Skin of body (tissue), 2 donors: ENCODE data around the gene ABCG1. TPM values are rescaled to one million over a fixed set of nuclear protein-coding genes. Genes with fewer than 3 reads are reported as not detected.
"Not testable (repeated sequence)": the region's sequence is repeated elsewhere in the genome, so short reads cannot be mapped to it uniquely, and the experiment has no call there.

ENCODE experiments used
- DNase-seq: peaks from one replicate; lab custom pipeline; 2025; lab: John Stamatoyannopoulos, UW
- total RNA-seq: library from RNA; depleted of rRNA; stranded (reverse); fragments of >200 nt; gene quantifications from one replicate; pipeline ENCODE4 v1.2.3, GENCODE V29; 2014

The ABCG1 gene
- total RNA-seq, 1 donor from 2014 or later: 19.2 TPM

- no peak for DNase-seq
Observed at GRCh38 chr21:42289926-42290325, 71.0 kb downstream of the ABCG1 start.

DNA sequence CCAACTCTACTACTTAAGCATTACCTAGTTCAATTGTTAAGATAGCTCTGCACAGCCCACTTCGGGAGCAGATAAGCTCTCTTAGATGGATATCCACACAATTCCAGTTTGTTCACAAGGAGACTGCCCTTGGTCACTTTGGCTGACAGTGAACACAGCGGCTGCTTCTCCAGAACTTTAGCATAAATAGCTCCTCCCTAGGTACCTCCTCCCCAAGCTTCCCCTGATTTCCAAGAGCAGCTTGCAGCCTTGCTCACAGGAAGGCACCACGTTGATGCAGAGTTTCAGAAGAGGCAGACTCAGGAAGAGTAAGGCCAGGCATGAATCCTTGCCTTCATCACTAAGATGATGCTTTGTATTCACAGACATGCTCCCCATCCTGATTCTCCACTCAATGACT lies 71.6 kb downstream of the ABCG1 start:
- no peak for DNase-seq

- DNase-seq: no peak
Observed at GRCh38 chr21:42291003-42291750, 72.2 kb downstream of the ABCG1 start.

DNA sequence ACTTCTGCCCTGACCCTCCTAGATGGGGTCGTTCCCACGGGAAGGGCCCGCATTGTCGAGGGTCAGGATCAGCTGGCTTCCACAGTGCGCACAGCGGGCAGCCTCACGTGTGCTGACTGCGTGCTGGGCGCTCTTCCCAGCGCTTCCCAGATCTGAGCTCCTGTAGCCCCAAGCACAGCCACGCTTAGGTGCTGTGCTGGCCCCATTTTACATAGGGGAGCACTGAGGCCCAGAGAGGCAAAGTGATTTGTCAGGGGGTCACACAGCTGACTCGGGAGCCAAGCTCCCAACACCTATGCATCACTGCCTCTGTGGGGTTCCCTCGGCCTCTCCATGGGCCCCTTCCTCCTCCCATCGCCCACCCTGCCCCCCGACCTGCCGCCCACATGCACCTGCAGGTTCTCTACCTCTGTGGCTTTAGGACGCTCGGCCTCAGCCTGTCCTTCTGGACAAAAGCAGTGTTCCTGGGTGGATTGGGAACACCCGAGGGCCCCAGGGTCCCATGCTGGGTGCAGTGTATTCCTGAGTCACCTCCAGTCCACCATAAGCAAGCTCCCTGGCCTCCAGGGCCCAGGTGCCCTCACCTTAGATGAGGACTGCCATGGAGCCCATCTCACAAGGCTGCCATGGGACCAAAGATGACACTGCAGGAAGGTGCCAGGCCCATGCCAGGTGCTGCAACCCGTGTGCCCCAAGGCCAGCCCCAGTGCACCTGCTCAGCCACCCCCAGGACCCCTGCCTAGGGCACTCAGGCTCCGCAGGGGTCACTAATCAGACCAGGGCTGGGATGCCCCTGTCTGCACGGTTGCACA lies 73.0 kb downstream of the ABCG1 start:
- DNase-seq: no peak

DNA sequence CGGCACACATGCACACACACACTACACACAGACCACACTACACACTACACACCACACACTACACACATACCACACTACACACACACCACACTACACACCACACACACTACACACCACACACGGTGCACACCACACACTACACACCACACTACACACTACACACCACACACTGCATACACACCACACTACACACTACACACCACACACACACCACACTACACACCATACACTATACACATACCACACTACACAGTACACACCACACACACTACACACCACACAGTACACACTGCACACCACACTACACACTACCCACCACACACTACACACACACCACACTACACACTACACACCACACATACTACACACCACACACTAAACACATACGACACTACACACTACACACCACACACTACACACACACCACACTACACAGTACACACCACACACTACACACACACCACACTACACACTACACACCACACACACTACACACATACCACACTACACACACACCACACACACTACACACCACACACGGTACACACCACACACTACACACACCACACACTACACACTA lies 73.7 kb downstream of the ABCG1 start:
- DNase-seq: not testable (repeated sequence)

GRCh38 chr21:42293649-42294272 lies 74.8 kb downstream of the ABCG1 start:
- no peak for DNase-seq

- no peak for DNase-seq
Observed at GRCh38 chr21:42294273-42294880, 75.4 kb downstream of the ABCG1 start.

DNA sequence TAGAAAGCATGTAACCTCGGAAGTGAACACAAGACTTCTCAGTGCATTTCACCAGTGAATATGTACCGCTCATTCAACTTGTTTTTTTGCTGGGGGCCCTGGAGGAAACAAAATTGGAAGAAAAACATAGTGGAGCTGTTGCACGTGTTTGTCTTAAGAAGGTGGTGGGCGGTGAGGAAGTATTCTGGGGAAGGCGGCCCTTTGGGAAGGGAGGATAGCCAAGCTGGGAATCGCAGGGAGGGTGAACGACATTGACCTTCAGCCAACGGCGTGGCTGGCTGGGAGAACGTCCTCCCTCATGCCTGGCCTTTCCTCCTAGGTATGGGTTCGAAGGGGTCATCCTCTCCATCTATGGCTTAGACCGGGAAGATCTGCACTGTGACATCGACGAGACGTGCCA lies 76.9 kb downstream of the ABCG1 start:
- no peak for DNase-seq

GRCh38 chr21:42296501-42296900 lies 77.6 kb downstream of the ABCG1 start:
- no peak for DNase-seq

DNA sequence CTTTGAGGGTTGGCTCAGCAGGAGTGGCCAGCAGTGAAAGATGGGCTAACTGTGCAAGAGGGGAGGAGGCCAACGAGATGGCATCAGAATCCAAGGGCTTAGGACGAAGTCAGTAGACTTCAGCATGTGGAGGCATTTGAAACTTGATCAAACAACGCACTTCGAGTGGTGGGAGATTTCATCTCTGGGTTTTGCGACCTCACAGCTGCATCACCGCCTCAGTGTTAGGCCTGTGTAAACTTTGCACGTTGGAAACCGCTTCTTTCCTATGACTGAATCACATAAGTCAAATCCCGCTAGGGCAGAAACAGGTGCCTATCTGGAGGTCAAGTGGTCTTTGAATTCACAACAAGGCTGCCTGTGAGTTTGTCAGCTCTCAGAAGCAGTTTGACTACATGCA lies 78.4 kb downstream of the ABCG1 start:
- no peak for DNase-seq

DNA sequence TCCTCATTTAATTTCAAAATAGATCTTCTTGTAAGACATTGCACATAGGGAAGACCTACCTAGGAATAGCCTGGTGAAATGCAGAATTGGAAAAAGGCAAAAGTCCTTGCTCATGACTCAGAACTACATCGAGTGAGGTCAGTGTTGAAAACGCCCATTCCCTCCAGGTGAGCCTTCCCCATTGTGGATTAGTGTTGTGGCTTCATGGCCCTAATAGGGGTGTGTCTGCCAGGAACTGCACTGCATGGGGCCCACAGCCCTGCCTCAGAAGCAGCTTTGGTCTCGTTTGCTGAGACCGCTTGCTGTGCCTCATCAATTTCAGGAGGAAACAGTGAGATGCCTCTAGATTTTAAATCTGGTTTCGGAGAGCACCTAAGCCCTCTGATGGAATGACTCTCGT lies 79.3 kb downstream of the ABCG1 start:
- DNase-seq: no peak

GRCh38 chr21:42298657-42299056 lies 79.7 kb downstream of the ABCG1 start:
- no peak for DNase-seq

DNA sequence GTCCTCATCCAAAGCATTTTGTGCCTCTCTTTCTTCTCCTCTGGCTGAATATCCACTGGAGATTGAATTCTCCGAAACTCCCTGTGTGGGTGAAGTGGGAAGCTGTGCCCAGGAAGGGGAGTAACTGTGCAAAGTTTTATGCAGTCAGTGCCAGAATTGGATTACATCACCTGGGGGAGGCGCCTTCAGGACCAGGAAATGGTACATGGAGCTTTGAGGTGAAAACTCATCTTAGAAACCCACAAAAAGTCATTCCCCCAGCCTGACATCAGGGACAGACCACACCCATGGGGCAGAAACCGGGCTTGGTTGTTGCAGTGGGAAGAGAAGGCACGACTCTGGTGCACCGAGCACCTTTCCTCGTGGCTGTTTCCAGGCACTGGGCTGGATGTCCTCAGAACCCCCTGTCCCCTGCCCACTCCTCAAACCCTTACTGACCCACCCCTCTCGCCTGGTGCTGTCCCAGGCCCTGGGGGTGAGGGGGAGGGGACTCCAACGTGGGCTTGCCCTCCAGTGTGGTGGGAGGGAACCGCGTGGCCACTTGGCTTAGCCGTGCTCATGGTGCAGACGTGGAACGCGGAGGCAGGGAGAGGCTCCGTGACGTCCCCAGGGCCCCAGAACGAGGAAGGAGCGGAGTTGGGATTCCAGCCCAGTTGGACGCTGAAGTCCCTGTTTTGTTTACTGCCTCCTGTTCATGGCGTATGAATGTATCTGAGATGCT lies 80.5 kb downstream of the ABCG1 start:
- no peak for DNase-seq

- no peak for DNase-seq
Observed at GRCh38 chr21:42300045-42300583, 81.2 kb downstream of the ABCG1 start.

DNA sequence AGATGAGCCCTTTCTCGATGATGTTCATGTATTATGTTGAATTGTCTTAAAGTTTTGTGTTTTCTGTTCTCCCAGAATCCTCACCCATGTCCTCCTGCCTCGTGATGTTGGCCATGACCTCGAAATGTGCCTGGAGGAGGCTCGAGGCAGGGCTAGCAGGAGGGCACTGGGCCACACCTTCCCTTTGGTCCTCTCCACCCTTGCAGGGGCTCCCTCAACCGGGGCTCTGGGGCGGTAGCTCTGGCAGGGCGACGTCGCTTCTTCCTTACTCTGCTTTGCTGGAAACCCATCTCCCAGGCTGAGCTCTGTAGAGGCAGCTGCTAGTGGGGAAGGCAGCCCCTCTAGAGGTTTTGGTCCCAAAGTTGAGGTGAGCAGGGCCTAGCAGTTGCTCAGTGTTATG lies 82.0 kb downstream of the ABCG1 start:
- no peak for DNase-seq

DNA sequence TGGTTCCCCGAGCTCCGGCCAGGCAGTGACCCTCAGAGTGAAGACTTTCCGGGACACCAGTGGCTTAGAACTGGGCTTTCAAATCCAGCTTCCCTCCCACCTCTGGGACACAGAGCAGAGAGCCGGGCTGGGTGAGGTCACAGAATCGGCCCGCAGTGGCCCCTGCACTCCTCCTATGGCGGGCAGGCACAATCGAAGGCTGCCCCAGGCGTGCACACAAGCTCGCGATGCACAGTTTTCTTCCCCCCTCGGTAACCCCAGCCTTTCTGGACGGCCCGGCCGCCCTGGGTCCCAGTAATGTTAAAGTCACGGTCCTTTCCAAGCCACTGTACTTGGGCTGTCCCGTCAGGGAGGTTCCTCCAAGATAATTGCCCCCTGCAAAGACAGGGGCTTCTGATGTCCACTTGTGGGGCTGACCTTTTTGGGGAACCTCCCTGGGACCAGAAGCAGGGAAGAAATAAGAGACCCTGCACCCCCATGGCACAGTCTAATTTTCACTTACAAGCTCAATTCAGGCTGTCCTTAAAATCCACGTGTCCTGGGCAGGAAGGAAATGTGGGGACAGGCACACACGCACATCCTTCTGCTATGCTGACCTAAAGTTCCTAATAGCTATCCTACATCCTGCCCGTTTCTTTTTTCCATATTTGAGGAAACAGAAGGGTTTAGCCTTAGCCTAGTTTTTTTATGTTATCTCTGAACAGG lies 82.6 kb downstream of the ABCG1 start:
- no peak for DNase-seq

- DNase-seq: no peak
Observed at GRCh38 chr21:42302076-42302650, 83.2 kb downstream of the ABCG1 start.

DNA sequence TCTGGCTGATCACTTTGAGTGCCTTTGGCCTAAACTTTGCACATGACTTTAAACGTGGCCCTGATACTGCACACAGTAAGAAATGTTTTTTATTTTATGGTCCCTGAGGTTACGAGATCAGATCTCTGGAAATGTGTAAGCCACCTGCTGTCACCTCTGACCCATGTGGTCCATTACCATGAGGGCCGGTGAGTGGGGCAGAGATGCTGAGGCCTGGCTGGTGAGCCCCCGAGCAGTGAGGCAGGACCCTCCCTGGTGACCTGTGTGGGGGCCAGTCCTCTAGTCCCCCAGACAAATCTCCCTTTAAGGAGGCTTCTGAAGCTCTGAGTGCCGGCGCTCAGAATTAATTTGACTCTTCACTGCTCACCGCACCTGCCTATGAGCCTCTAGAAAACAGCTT lies 83.9 kb downstream of the ABCG1 start:
- no peak for DNase-seq

DNA sequence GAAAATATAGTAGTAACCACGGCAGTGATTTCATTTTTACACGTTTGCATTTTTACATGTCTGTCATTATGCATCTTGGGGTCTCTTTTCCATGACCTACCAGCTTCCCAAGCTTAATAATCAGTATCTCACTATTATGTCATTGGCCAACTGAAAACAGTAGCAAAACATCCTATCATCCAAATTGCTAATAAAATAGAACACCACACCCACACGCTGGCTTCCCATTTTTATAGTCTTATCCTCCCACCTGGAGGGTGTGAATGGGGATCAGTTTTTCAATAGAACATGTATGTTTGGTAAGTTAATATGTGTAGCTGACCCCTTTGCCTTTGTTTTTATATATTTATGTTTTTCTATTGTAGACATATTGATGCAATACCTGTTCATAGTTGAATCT lies 84.5 kb downstream of the ABCG1 start:
- no peak for DNase-seq
